Epithelial cell of esophagus (primary cell): ENCODE data around the gene CEP295NL.
"Not testable (repeated sequence)": the region's sequence is repeated elsewhere in the genome, so short reads cannot be mapped to it uniquely, and the experiment has no call there.

ENCODE experiments used
- DNase-seq: peaks from one replicate; pipeline ENCODE4 v3.0.0; 2010; ENCODE audit warnings: low read depth
- H3K4me3 ChIP-seq: 2 replicates; pipeline ENCODE4 v1.5.1; 2011; ENCODE audit warnings: mild to moderate bottlenecking, low read length, control low read depth
- CTCF ChIP-seq: IDR thresholded peaks from 2 replicates; pipeline ENCODE4 v1.5.1; 2011; ENCODE audit warnings: low read depth, mild to moderate bottlenecking, low read length, control low read depth, inconsistent platforms; ENCODE audit not compliant: insufficient read depth; ENCODE audit errors: missing control alignments

Gene CEP295NL

DNA sequence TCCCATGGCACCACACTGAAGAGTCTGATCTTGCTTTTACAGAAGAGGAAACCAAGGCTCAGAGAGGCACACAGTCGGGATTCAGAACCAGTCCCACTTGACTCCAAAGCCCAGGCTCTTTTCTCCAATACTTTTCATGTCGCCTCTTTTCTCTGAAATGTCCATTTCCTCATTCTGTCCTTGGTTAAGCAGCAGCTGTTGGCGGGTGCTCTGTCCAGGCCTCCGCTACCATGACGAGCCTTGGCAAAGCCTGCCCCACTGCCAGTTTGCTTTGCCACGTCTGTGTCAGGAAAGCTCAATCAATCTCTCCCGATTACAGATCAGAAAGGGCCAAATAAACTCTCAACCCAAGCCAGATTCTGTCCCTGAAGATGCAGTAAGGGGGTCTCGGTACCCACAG is 9.1 kb upstream of the CEP295NL start:
- H3K4me3 ChIP-seq: no peak overlapping the region
- TF ChIP-seq CTCF: no peak
- no peak for DNase-seq

DNA sequence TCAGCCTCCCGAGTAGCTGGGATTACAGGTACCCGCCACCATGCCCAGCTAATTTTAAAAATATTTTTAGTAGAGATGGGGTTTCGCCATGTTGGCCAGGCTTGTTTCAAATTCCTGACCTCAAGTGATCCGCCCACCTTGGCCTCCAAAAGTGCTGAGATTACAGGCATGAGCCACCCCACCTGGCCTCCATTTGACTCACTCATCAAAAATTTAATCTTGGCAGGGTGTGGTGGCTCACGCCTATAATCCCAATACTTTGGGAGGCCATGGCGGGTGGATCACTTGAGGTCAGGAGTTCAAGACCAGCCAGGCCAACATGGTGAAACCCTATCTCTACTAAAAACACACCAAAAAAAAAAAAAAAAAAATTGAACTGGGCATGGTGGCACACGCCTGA is 8.5 kb upstream of the CEP295NL start:
- DNase-seq, H3K4me3 ChIP-seq: not testable (repeated sequence)

DNA sequence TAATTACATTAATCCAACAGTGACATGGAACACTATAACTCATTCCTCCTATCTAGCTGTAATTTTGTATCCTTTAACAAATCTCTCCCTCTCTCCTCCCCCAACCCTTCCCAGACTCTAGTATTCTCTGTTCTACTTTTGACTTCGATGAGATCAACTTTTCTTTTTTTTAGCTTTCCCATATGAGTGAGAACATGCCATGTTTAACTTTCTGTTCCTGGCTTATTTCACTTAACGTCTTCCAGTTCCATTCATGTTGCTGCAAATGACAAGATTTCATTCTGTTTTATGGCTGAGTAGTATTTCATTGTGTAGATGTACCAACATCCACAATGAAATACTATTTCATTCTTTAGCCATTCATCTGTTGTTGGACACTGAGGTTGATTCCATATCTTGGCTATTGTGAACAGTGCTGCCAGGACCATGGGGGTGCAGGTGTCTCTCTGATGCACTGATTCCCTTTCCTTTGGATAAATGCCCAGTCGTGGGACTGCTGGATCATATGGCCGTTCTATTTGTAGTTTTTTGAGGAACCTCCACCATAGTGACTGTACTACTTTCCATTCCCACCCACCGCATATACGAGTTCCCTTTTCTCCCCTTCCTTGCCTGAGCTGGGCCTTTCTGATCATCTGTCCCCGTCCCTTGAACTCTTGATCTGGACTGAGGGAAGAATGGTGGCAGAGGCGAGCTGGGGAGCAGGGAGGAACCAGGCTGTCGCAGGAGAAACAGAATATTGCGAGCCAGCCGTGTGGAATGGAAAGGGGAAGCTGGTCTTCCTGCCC is 7.7 kb upstream of the CEP295NL start:
- DNase-seq: no peak
- no peak for TF ChIP-seq CTCF
- no peak overlapping the region for H3K4me3 ChIP-seq

DNA sequence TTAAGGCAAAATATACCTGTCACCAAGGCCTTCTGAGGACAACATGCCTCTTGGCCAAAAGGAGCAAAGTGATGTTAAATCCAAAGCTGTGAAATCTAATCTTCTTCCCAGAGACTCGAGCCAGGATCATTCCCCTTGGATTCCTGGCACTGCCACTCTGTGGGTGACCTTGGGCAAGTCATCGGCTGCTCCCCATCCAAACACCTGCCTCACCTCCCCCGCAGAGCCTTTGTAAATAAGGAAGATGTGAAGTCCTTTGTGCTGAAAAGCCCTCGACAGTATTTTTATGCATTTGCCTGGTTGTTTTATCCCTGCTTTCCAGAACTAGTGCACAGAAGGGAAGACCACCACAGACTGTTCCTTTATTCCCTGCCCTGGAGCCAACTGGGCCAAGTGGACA is 5.4 kb upstream of the CEP295NL start:
- no peak for DNase-seq
- TF ChIP-seq CTCF: no peak
- H3K4me3 ChIP-seq: no peak overlapping the region

GRCh38 chr17:78905541-78905940 is 2.5 kb upstream of the CEP295NL start:
- DNase-seq: no peak
- no peak overlapping the region for H3K4me3 ChIP-seq
- no peak for TF ChIP-seq CTCF

DNA sequence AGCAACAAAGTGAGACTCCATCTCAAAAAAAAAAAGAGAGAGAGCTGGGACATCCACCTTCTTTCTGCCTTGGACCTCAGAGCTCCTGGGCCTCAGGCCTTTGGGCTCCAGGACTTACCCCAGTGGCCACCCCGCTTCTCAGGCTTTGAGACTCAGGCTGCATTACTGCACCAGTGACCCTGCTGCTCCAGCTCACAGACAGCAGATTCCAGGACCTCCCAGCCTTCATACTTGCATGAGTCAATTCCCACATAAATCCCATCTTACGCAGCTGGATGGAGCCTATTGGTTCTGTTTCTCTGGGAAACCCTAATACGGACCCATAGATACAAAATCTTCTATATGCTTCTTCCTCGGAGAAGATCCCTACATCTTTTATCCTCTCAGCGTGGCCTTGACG is 2.1 kb upstream of the CEP295NL start:
- no peak for TF ChIP-seq CTCF
- H3K4me3 ChIP-seq: no peak overlapping the region
- no peak for DNase-seq

GRCh38 chr17:78904371-78904770 is 1.4 kb upstream of the CEP295NL start:
- no peak for DNase-seq
- TF ChIP-seq CTCF: no peak
- H3K4me3 ChIP-seq: no peak overlapping the region

GRCh38 chr17:78902231-78902630 is 770 bp downstream of the CEP295NL start:
- H3K4me3 ChIP-seq: not testable (repeated sequence)

More at GRCh38 chr17:78902231-78902630, 770 bp downstream of the CEP295NL start:
- not testable (repeated sequence) for DNase-seq
